HG03469 (cell line): Measurements from ENCODE around the gene LIX1.
"Not testable (repeated sequence)": the region's sequence is repeated elsewhere in the genome, so short reads cannot be mapped to it uniquely, and the experiment has no call there.

Source experiments
- ATAC-seq: cut with Tn5 transposase; IDR thresholded peaks from one replicate; pipeline ENCODE4 v1.9.1; 2021; ENCODE audit warnings: mild to moderate bottlenecking, moderate library complexity, moderate number of reproducible peaks; ENCODE audit not compliant: unreplicated experiment

The LIX1 gene

DNA sequence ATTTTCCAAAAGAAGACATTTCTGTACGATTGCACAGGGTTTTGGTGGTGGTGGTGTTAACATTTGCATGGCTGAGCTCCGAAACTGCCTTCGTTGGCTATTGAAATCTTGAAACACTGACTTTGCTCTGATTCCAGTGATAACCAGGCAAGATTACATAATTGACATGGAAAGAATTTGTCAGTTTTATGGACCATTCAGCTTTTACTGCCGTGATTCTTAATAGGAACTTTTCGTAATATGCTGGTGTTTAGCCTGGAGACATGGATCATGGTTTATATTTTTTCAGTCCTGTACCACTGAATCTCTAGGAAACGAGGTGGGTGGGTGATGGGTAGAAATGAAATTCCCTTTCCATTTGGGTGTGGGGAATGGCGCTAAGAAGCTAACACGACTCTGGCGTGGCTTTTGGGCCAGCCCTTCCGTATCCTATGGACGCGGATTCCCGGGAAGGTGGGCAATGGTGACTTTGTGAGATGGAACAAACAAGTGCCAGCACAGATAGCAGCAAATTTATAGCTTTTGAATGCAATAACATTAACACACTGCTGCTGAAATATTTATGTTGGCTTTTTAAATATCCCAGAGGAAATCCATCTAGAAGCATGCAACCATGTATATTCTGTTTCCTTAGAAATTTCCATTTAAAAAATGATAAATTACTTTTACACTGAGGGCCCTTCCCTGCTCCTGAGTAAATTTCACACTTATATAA lies 36.8 kb downstream of the LIX1 start:
- ATAC-seq = no peak

DNA sequence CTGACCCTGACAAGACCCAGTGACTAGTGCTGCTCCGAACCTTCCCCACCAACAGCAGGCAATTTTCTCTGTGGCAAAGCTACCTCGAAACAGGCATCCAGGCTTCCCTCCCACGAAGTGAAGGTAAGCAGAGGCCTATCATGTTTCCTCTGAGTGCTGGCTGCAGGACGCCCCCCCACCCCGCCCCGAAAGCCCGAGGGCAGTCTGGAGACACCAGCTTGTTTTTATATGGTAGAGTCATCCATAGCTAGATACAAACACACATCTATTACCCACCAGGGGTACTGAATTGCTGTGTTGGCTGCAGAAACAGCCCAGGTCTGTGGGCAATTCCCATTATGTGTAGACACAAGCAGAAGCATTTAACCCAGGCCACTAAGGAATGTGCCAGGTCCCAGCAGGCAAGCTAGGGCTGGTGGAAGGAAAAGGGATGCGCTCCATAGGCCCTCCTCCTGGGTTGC lies 40.4 kb downstream of the LIX1 start:
- ATAC-seq = no peak

DNA sequence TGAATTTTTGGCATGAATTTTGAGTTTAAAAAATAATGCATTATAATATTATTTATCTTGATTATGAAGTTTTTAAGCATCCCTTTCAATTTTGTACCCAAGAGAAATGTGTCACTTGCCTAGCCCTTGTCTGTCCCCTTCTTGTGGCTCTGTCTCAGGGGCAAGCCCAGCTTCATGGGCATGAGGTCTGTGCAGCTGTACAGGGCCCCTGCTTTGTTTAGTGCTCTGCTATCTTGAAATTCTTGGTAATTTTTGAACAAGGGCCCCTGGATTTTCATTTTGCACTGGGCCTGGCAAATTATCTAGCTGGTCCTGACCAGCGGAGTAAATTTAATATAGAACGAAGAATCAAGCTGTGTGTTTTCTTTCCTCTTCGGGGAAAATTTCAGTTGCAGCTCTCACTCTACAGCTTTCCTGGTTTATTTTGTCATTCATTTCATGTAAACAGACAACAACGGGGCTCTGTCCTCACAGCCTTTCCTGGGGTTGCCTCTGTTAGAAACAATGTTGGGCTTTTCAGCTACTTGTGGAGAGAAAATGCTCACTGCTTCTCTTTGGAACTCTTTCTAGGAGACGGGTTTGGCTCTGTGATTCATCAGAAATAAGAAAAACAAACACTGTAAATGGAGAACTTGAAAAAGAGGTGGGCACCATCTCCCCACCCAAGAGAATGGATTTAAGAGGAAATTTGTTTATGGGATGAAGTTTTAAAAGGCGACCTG lies 41.1 kb downstream of the LIX1 start:
- no peak for ATAC-seq

DNA sequence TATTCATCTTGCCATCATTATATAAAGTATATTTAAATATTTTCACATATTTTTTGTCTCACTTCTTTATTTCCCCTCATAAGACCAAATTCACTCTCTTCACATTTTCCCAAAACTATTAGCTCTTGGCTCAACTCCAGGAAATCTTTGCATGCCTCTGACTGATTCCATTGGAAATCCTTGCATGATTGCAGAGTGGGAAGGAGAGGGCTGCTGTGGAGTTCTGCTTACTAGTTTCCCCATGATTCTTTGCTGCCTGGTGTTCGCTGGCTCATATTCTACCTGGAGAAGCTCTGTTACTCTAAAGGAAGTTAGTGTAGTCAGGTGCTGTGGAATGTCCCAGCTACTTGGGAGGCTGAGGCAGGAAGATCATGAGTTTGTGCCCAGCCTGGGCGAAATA lies 41.9 kb downstream of the LIX1 start:
- ATAC-seq = no peak

DNA sequence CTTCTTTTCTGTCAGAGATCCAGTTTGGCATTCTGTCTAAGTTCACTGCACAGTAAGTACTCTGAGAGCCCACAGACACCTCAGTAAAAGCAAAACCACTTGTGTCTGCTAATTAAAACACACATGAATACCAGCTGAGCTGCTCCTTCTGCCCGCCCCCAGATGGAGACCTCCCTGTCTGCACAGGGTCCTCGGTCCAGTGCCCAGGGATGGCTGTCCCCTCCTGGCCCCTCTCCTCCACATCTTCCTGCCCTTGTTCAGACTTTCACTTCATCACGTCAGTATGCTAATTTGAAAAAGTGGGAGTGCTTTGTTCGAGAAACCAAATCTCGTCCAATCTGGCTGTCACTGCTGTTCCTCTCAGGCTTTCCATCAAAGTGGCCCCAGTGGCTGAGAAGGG lies 43.5 kb downstream of the LIX1 start:
- no peak for ATAC-seq

GRCh38 chr5:97097326-97098230 lies 44.8 kb downstream of the LIX1 start:
- ATAC-seq = no peak

- ATAC-seq = no peak
Observed at GRCh38 chr5:97096846-97097245, 45.6 kb downstream of the LIX1 start.

GRCh38 chr5:97096191-97096590 lies 46.2 kb downstream of the LIX1 start:
- ATAC-seq = no peak

DNA sequence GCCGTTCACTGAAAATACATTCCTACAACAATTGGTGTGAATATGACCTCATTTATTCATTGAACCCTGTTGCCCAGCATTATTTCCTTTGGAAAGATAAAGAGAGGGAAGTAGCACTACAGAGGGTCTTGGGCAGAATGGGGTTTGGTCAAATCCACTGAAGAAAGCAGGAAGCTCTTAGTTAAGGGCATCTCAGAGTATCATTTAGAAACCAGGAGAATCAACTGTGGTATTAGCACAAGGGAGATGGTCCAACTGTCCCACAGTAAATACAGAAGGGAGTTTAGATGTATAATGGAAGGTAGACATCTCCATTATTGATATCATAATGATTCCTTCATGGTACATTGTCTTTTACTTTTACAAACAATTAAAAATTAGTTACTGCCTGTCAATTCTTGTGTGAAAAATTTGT lies 47.1 kb downstream of the LIX1 start:
- peak; percentile 19 for ATAC-seq

- ATAC-seq = peak; percentile 98
Observed at GRCh38 chr5:97094579-97095317, 47.7 kb downstream of the LIX1 start.

GRCh38 chr5:97093193-97093592 lies 49.2 kb downstream of the LIX1 start:
- no peak for ATAC-seq

GRCh38 chr5:97090944-97091343 lies 51.5 kb downstream of the LIX1 start:
- ATAC-seq = no peak

DNA sequence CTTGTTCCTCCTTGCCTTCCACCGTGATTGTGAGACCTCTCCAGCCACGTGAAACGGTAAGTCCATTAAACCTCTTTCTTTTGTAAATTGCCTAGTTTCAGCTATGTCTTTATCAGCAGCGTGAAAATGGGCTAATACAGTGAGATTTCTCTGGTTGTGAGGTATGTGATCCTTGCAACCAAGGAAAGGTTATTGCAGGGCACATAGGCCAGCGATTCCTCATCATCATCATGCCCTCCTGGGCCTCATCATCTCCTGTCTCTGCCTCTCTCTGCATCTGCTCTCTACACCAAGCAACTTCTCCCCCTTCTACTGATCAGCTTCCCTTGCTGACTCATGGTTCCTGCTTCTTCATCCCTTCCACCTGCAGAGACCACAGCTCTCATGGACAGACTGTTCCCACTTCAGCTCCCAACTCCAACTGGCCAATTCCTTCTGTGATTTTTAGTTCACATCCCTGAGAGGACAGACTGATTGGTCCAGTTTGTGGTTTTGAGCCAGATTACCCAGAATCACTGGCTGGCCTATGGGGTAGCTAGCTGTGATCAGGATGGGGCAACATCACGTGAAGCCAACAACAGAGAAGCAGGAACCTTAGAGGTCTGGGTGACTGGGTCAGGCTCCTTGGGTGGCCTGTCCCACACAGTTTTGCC lies 53.1 kb downstream of the LIX1 start:
- no peak for ATAC-seq

GRCh38 chr5:97088774-97089148 lies 53.6 kb downstream of the LIX1 start:
- ATAC-seq = no peak

- ATAC-seq = no peak
Observed at GRCh38 chr5:97087138-97087537, 55.3 kb downstream of the LIX1 start.

- no peak for ATAC-seq
Observed at GRCh38 chr5:97085459-97086181, 56.8 kb downstream of the LIX1 start.

- not testable (repeated sequence) for ATAC-seq
Observed at GRCh38 chr5:97084782-97085458, 57.5 kb downstream of the LIX1 start.

- no peak for ATAC-seq
Observed at GRCh38 chr5:97078958-97079743, 63.3 kb downstream of the LIX1 start.
